Measurements from ENCODE around the gene DYNC2I2.

DNA sequence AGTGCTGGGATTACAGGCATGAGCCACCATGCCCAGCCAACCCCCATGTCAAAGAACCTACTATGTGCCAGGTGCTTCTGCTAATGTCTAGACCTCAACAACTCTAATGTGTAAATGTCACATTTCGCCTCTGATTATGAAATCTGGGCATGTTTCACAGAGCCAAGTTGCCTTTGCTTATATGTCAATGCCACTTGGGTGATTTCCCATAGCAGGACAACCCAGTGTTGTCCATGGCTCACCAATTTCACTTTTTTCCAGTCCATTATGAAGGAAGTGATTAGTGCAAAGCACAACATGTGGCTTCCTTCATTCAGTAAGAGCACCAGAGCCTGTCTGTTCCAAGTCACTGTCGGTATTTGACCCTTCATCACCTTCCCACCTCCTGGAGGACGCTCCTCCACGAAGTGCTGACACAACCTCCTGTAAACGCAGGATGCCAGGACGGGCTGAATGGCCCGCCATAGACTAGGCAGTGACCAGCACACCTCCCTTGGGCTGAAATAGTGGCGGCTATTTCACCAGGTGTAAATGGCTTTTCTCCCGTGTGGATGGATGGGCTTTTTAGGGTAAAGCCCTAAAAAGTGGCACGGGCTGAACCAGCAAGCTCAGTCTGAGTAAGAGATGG, 44.7 kb upstream of the DYNC2I2 start:
- TF ChIP-seq, protein P1, sequence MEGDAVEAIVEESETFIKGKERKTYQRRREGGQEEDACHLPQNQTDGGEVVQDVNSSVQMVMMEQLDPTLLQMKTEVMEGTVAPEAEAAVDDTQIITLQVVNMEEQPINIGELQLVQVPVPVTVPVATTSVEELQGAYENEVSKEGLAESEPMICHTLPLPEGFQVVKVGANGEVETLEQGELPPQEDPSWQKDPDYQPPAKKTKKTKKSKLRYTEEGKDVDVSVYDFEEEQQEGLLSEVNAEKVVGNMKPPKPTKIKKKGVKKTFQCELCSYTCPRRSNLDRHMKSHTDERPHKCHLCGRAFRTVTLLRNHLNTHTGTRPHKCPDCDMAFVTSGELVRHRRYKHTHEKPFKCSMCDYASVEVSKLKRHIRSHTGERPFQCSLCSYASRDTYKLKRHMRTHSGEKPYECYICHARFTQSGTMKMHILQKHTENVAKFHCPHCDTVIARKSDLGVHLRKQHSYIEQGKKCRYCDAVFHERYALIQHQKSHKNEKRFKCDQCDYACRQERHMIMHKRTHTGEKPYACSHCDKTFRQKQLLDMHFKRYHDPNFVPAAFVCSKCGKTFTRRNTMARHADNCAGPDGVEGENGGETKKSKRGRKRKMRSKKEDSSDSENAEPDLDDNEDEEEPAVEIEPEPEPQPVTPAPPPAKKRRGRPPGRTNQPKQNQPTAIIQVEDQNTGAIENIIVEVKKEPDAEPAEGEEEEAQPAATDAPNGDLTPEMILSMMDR (IDR thresholded peaks at IDR 0.05; ENCODE audit: low read depth, low read length, missing input control): no peak
- no peak for TF ChIP-seq GABPA (IDR thresholded peaks at IDR 0.05 in 1 of 2, conservative IDR thresholded peaks at IDR 0.05 in 1 of 2)
- TF ChIP-seq SP1 (IDR thresholded peaks at IDR 0.05): no peak
- TF ChIP-seq JUND (IDR thresholded peaks at IDR 0.05): no peak
- TF ChIP-seq, protein P2, sequence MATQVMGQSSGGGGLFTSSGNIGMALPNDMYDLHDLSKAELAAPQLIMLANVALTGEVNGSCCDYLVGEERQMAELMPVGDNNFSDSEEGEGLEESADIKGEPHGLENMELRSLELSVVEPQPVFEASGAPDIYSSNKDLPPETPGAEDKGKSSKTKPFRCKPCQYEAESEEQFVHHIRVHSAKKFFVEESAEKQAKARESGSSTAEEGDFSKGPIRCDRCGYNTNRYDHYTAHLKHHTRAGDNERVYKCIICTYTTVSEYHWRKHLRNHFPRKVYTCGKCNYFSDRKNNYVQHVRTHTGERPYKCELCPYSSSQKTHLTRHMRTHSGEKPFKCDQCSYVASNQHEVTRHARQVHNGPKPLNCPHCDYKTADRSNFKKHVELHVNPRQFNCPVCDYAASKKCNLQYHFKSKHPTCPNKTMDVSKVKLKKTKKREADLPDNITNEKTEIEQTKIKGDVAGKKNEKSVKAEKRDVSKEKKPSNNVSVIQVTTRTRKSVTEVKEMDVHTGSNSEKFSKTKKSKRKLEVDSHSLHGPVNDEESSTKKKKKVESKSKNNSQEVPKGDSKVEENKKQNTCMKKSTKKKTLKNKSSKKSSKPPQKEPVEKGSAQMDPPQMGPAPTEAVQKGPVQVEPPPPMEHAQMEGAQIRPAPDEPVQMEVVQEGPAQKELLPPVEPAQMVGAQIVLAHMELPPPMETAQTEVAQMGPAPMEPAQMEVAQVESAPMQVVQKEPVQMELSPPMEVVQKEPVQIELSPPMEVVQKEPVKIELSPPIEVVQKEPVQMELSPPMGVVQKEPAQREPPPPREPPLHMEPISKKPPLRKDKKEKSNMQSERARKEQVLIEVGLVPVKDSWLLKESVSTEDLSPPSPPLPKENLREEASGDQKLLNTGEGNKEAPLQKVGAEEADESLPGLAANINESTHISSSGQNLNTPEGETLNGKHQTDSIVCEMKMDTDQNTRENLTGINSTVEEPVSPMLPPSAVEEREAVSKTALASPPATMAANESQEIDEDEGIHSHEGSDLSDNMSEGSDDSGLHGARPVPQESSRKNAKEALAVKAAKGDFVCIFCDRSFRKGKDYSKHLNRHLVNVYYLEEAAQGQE (IDR thresholded peaks at IDR 0.05): no peak
- TF ChIP-seq, protein P3, sequence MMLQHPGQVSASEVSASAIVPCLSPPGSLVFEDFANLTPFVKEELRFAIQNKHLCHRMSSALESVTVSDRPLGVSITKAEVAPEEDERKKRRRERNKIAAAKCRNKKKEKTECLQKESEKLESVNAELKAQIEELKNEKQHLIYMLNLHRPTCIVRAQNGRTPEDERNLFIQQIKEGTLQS (IDR thresholded peaks at IDR 0.05): no peak
- TF ChIP-seq TAF1 (conservative IDR thresholded peaks at IDR 0.05): no peak
- TF ChIP-seq RXRA (IDR thresholded peaks at IDR 0.05): no peak
- TF ChIP-seq HNF4A (conservative IDR thresholded peaks at IDR 0.05): no peak
- no peak for TF ChIP-seq YY1 (IDR thresholded peaks at IDR 0.05)
- no peak for TF ChIP-seq EGR1 (IDR thresholded peaks at IDR 0.05; ENCODE audit: low read depth in 2 of 2)
